A172 (cell line): ENCODE results near the gene NATD1. TPM values are rescaled to one million over a fixed set of nuclear protein-coding genes. Genes with fewer than 3 reads are reported as not detected.

Experiments
- DNase-seq: peaks from one replicate; pipeline ENCODE4 v3.0.0-alpha.2; 2015; ENCODE audit warnings: low spot score
- total RNA-seq: library from RNA; depleted of rRNA; stranded (reverse); fragments of >200 nt; shearing (Covaris generic); gene quantifications from 2 replicates; pipeline ENCODE4 v1.2.3, GENCODE V29; 2014

The NATD1 gene
- total RNA-seq, 1 experiment from 2014 or later: 1.9 TPM

GRCh38 chr17:21289902-21290571 is 36.8 kb upstream of the NATD1 start:
- DNase-seq: no peak

- no peak for DNase-seq
Measured at GRCh38 chr17:21289175-21289901, 36.1 kb upstream of the NATD1 start.

- DNase-seq: no peak
Measured at GRCh38 chr17:21288571-21289017, 35.4 kb upstream of the NATD1 start.

GRCh38 chr17:21287703-21288449 is 34.7 kb upstream of the NATD1 start:
- peak; percentile 99 for DNase-seq

GRCh38 chr17:21286909-21287702 is 33.9 kb upstream of the NATD1 start:
- DNase-seq: no peak

- peak; percentile 96 for DNase-seq
Measured at GRCh38 chr17:21286066-21286770, 33.0 kb upstream of the NATD1 start.

- peak; percentile 48 for DNase-seq
Measured at GRCh38 chr17:21285164-21286065, 32.2 kb upstream of the NATD1 start.

GRCh38 chr17:21284319-21285163 is 31.3 kb upstream of the NATD1 start, which contains the start of gene MAP2K3:
TSS of gene MAP2K3 (plus strand) at chr17:21284711. CDS start at chr17:21284921, 210 bp downstream.
- DNase-seq: peak; percentile 97

GRCh38 chr17:21283482-21284318 is 30.5 kb upstream of the NATD1 start:
- no peak for DNase-seq

GRCh38 chr17:21282850-21283249 is 29.6 kb upstream of the NATD1 start:
- no peak for DNase-seq

- peak; percentile 99 for DNase-seq
Measured at GRCh38 chr17:21282231-21282630, 29.0 kb upstream of the NATD1 start.

- peak; percentile 83 for DNase-seq
Measured at GRCh38 chr17:21280081-21280518, 26.9 kb upstream of the NATD1 start.

GRCh38 chr17:21279582-21279981 is 26.4 kb upstream of the NATD1 start:
- DNase-seq: no peak

- no peak for DNase-seq
Measured at GRCh38 chr17:21279198-21279535, 26.0 kb upstream of the NATD1 start.

- peak; percentile 58 for DNase-seq
Measured at GRCh38 chr17:21278450-21279197, 25.4 kb upstream of the NATD1 start.

- no peak for DNase-seq
Measured at GRCh38 chr17:21277332-21277731, 24.1 kb upstream of the NATD1 start.

GRCh38 chr17:21276264-21276588 is 23.0 kb upstream of the NATD1 start:
- DNase-seq: no peak
